Occipital lobe (tissue), 2 donors: Measurements from ENCODE around the gene FLNB. TPM values are rescaled to one million over a fixed set of nuclear protein-coding genes. Genes with fewer than 3 reads are reported as not detected.

Experiments
- DNase-seq: peaks from one replicate; lab custom pipeline; 2025; lab: John Stamatoyannopoulos, UW
- total RNA-seq: library from RNA; depleted of rRNA; stranded (reverse); fragments of >200 nt; gene quantifications from one replicate; pipeline ENCODE4 v1.2.3, GENCODE V29; 2014

FLNB gene
- total RNA-seq, 1 donor from 2014 or later = 27.6 TPM

DNA sequence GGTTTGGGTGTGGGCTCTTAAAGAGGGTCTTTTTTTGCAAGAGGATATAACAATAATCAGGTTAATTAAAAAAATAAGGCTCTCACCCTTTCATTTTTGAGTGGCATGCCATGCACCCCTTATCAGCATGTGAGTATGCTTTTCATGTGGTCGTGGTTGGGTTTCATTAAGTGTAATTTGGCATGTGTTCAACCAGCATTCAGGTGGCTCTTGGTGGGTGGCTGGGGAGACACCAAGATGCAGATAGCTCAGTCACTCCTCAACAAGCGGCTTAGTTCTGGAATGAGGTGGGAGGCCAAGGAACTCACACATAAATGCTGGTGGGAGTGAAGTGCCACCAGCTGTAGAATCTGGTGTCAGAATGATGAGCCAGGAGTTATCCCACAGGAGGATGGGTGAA lies 66.8 kb downstream of the FLNB start:
- DNase-seq = no peak

DNA sequence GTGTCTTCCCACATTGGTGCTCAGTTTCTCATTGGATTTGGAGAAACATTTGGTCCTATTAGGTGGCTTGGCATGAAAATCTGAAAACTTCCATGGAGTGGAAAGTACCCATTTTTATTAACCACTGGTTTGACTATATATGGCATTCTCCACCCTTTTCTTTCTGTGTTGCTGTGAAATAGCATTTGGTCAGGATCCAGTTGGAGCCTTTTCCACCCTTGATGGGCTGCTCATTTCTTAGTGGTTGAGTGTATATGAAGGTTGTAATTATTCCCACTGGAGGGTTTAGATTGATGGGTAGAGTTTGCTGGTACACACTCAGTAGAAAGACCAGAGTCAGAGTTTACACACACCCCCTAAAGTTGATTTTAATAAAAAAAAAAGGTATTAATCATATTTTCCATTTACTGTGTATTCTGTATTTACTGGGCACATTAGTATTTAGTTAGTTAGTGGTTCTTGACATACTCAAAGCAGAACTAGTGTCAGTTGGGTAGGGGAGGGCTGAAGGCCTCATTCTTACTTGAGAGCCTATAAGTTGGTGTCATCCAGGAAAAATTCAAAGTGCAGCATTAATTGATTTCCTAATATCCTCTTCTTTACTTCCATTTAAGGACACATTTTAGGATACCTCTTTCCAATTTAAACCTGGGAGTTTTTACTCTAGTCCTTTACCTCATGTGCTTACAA lies 69.5 kb downstream of the FLNB start:
- no peak for DNase-seq

DNA sequence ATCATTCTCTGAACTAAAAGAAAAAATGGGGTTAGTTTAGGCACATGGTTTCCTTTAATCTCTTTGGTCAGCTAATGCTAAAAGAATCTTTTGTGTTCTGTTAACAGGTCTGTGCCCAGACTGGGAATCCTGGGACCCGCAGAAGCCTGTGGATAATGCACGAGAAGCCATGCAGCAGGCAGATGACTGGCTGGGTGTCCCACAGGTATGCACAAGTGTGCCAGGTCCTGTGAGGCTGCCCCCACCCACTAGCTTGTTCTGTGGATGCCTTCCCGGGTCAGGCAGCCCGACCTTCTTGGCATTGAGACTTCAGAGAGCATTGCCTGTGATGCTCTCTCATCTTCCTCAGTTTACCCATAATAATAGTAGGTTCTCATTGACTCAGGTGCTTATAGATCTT lies 70.4 kb downstream of the FLNB start:
- no peak for DNase-seq

DNA sequence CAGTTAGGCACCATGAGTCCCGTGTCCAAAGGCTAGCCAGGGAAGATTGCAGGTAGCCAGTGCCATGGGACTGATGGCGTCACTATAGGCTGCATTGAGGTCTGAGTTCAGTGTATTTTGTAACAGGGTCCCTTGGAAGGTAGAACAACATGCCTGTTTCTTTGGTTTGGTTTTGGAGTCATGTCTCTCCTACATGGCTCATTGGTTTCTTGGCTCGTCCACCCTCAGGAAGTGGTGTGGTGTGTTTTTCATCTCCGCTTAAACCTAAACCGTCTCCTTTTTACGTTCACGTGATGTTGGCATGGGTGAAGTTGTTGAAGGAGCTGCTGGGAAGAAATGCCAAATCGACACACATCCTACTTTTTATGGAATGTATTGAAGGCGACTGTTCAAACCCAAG lies 71.6 kb downstream of the FLNB start:
- no peak for DNase-seq

DNA sequence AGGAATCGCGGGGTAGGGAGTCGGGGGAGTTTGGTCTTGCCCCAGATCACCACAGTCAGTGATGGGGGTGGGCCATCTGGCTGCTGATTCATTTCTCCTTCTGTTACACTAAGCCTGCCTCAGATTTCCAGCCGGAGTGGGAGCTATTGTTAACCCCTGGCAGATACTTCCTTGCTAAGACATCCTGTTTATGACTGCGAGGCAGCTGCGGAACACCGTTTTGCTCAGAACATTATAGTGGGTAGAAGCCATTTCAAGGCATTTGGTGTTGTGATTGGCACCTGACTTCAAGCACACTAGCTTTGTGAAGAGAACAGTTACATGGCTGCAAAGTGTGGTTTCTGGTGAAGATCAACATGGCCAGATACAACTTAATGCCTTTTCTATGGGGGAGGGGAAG lies 73.8 kb downstream of the FLNB start:
- DNase-seq = no peak

DNA sequence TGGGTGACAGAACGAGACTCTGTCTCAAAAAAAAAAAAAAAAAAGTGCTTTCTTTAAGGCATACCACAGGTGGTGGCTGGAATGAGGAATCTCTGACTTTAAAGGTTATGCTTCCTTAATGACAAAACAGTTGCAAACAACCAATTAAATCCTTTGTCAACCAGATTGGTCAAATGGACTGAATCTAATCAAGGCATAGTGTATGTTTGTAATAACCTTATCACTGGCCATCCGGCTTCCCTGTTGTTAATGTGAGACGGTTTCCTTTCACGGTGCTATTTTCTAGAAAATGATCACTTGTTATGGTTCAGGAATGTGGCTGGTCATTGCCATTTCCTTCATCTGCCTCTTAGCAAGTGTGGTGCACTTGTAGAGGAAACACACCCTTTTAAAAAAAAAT lies 75.9 kb downstream of the FLNB start:
- no peak for DNase-seq

DNA sequence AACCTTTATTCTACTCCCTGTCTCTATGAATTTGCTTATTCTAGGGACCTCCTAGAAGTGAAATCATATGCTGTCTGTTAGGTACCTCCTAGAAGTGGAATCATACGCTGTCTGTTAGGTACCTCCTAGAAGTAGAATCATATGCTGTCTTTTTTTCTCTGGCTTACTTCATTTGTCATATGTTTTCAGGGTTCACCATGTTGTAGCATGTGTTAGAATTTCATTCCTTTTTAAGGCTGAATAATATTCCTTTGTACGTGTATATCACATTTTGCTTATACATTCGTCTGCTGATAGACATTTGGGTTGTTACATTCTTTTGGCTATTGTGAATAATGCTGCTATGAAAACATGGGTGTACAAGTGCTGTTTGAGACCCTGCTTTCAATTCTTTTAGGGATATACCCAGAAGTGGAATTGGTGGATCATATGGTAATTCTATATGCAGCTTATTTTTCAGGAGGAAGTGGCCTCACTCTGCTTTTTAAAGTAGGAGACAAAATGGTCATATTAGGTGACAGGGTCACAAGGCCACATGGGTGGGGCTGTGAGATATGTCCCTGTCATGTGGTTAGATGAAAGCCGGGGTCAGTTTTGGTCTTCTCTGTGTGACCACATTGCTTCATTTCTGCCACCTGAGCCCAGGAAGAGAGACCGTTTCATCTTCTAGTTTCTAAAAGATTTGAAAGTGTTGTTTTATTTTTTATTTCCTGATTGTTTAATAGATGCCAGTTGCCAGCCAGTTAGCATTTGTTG lies 76.7 kb downstream of the FLNB start:
- no peak for DNase-seq

DNA sequence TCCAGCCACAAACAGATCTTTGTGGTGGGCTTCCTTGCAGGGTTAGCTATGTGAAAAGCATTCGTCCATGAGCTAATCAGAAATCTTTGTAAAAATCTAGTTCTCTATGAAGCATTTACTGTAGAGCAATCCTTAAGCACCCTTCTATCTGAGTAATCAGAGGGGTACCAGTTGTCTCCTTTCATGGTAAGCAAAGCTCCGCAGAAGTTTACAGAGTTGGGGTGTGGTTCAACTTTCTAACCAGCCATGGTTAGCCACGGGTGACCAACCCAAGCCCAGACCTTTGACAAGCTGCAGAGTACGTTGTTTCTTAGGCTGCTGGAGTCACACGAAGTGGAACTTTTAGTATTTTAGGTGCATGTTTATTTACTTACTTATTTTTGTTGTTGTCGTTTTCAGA lies 77.4 kb downstream of the FLNB start:
- DNase-seq = no peak

DNA sequence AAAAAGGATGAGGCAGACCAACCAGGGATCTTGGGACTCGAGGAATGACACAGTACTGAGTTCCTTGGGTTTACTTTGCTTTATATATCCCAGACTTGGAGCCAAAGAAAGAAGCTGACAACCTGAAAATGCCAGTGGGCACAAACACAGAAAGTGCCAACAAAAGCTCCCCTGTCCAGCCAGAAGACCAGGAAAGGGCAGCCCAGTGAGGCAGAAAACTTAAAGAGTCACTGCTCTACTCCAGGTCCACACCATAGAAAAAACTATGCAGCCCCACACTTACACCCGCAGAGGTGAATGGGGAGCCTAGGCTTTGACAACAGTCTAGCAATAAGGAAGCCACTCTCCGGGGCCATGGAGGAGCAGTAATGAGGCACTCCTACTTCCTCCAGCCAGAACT lies 80.3 kb downstream of the FLNB start:
- DNase-seq = no peak

DNA sequence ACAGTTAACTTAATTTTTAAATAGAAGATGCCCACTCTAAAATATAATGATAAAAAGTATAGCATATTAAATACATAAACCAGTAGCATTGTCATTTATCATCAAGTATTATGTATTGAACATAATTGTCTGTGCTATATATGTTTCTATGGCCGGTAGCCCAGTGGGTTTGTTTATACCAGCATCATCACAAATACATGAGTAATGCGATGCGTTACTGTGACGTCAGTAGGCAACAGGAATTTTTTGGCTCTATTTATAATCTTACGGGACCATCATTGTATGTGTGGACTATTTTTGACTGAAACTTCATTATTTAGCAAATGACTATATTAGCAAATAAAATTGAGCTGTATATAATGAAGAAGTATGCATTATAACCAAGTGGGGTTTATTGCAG lies 82.1 kb downstream of the FLNB start:
- no peak for DNase-seq

DNA sequence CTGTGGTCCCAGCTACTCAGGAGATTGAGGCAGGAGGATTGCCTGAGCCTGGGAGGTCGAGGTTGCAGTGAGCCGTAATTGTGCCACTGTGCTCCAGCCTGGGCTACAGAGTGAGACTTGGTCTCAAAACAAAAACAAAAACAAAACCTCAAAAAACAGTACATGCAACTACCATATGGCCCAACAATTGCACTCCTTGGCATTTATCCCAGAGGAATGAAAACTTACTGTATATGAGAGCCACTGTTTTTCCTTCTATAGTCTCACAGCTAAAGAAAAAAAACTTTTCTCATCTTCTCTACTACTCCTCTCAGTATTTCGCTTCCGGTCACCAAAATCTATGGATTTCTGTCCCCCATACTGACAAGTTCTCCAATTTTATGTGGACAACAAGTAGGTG lies 84.3 kb downstream of the FLNB start:
- DNase-seq = no peak

DNA sequence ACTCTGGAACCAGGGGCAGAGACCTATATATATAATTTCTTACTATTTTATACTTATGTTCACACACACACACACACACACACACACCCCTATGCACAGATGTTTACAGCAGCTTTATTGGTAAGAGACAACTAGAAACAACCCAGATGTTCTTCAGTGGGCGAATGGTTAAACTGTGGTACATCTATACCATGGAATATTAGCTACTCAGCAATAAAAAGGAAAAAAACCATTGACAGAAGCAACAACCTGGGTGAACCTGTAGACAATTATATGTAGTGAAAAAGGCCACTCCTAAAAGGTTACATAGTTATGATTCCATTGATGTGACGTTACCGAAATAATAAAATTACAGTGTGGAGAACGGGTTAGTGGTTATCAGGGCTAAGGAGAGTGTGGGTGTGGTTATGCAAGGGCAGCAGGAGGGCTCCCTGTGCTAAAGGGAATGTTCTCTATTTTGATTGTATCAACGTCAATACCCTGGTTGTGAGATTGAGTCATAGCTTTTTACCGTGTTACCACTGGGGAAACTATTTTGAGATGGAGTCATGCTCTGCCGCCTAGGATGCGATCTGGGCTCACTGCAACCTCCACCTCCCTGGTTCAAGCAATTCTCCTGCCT lies 85.5 kb downstream of the FLNB start:
- no peak for DNase-seq

DNA sequence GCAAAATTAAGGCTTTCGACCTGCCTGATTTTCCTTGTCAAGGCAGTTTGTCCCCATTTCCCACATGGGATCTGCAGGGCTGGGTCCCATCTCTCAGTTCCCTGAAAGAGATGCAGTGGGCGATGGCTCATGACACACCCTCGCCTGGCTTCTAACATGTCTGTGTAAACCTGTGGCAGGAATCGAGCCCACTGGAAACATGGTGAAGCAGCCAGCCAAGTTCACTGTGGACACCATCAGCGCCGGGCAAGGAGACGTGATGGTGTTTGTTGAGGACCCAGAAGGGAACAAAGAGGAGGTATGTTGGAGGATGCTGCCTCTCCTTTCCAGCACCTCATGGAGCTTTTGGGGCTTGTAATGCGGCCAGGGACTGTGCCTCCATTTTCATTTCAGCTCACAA lies 86.4 kb downstream of the FLNB start:
- no peak for DNase-seq

DNA sequence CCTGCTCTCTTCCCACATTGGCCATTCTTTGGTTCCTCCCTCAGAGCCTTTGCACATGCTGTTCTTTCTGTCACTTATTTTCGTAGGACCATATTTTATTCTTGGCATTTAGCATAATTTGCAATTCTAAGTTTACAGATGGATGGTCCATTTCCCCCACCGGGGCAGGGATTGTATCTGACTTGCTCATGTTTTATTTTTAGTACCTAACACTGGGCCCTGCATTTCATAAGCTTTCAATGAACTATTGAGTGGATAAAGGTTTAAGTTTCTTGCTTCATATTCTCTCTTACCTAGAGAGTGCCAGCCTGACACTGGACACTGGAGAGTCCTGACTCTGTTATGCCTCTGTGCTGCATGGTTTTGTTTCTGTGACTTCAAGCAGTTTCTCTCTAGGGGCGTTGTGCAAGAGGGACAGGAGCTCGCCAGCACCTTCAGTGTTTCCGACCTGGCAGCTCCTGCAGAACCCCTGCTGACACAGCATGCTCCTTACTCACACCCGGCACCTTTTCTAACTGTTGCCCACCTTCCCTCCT lies 87.4 kb downstream of the FLNB start:
- no peak for DNase-seq

DNA sequence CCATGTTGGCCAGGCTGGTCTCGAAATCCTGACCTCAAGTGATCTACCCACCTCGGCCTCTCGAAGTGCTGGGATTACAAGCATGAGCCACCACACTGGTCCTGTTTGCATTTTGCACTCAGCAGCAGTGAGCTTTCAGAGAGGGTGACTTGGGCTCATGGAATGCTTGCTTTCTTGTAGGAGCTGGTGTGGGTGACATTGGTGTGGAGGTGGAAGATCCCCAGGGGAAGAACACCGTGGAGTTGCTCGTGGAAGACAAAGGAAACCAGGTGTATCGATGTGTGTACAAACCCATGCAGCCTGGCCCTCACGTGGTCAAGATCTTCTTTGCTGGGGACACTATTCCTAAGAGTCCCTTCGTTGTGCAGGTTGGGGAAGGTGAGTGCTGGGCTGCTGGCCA lies 90.3 kb downstream of the FLNB start:
- no peak for DNase-seq

DNA sequence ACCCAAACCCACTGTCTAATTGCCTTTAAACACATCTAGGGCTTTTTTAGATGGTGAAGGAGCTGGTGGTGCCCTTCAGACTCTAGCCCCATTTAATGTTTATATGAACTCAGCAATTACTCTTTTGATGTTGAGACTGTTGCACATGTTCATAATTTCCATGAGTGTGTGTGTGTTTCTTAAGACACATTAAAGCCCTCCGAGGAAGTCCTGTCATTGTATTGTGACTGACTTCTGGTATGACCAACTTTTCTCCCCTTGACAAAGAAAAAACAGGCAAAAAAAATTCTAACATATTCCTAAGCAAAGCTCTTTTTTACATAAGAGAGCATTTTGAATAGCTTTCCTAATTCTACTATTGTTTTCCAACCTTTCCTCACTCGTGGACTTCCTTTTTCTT lies 91.6 kb downstream of the FLNB start:
- no peak for DNase-seq

DNA sequence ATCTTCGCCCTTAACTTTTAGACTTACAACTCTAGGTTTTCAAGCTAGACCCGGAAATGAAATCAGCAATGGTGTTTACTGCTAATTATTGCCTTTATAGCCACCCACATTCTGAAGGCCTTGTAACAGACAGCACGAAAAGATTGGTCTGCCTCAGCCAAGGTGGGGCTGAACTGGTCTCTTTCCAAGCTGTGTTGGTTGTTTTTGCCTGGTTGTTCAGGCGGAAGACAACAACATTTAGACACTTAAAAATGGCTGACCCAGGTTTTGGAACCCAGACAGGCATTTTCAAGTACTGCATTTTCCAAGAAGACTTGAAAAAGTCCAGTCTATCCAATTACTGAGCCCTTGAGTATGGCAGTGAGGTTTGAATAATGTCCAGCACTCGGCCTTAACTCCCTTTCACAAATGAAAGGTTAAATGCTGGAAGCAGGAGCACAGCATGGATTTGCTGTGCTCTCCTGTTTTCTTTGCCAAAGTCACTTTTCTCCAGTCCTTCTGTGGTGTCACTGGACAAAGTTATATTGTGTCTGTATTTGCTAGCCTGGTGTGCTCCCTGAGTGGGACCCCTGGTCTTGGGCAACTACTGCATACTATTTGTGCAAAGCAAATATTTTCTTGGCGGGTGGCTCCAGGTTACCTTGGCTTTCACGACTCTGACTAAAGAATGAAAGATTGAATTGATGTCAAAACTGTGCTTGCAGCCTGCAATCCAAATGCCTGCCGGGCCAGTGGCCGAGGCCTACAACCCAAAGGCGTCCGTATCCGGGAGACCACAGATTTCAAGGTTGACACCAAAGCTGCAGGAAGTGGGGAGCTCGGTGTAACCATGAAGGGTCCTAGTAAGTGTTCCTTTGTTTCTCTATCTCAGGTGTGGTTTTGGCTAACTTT lies 93.5 kb downstream of the FLNB start:
- DNase-seq = no peak

DNA sequence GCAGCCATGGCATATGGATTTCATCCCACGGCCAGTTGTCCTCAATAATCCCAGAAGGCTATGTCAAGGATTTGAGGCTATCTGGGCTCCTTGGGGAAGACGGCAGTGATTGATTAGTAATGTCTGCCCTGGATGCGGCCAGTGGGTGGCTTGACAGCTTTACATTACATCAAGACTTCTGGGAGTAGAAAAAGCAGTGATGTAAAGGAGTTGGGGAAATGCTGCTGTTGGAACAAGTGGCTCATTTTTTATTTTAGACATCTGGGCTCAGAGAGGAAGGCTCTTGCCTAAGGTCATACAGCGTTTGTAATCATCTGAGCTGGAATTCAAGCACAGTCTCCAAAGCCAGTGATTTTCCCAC lies 94.1 kb downstream of the FLNB start:
- no peak for DNase-seq

DNA sequence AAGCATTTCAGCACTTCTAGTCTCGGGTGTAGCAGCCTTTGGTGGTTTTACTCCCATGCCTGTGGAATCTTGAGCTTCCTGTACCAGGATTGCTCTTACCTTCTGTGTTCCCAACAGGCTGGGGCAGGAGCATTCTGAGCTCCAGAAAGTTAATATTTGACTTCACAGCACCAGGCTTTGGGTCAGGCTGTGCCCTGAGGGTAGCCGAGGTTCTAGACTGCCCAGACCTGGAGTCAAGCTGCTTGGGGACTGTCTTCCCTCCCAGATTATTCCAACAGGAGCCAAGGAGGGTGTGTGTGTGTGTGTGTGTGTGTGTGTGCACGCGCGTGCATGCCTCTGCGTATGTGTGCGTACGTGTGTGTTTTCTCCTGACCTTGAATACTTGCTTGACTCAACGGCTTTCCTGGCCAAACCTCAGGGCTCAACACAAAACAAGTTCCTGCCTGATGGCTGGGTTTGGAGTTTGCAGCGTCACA lies 94.8 kb downstream of the FLNB start:
- DNase-seq = no peak

DNA sequence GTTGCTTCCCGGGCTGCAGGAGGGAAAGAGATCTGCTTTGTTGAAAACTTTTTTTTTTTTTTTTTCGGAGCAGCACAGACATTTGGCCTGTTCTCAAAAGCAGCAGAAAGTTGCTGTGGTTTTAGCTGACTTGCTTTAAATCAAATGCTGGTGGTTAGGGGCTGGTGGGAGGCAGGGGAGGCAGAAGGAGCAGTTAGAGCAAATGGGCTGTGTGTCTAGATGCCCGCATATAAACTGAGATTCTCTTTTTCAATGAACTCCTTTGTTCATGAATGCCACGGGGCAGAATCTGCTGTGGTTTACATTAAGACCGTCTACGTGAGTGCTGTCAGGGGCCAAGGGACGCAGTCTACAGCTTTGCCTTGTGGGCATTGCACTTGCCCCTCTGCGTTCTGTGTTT lies 95.9 kb downstream of the FLNB start:
- no peak for DNase-seq

DNA sequence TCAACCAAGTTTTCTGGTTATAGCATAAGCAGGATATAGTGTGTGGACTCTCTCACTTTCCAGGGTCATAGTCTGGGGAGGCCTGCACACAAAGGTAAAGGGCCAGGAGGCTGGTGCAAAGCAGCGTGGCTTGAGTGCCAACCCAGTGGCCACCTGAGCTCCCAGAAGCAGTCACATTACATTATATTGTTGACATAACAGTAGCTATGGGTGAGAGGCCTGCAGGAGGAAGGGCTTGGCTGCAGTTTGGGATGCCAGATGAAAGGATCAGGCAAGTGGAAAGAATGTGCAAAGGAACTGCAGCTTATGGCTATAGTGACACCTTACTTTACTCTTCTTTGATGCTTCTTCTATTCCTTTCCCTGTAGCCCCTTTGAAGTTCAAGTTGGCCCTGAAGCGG lies 96.5 kb downstream of the FLNB start:
- DNase-seq = no peak

DNA sequence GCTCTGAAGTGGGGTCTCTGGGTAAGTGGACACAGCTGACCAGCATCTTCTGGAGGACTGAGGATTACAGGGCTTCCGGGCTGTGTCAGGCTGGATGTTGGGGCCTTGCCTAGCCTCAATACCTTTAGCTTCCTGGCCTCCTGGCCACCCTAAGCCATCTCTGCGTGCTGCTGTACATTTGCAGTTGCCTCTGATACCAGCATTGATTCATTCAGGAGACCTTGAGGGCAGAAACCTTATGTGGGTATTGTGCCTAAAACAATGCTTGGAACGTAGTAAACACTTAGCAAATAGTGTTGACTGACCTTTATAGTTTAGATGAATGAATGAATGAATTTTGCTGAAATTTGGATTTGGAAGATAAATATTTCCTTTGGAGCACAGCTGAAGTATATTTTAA lies 97.0 kb downstream of the FLNB start:
- DNase-seq = no peak
